Kidney epithelial cell (primary cell): Measurements from ENCODE around the gene QPCT. TPM values are rescaled to one million over a fixed set of nuclear protein-coding genes. Genes with fewer than 3 reads are reported as not detected.

ENCODE experiments used
- DNase-seq: peaks from one replicate; pipeline ENCODE4 v3.0.0-alpha.2; 2010; ENCODE audit warnings: low read depth
- H3K27me3 ChIP-seq: 2 replicates; pipeline ENCODE4 v1.6.0; 2011; ENCODE audit warnings: low read length; ENCODE audit not compliant: control insufficient read depth, insufficient read depth
- H3K36me3 ChIP-seq: 2 replicates; pipeline ENCODE4 v1.5.1; 2011; ENCODE audit warnings: low read length; ENCODE audit not compliant: control insufficient read depth, insufficient read depth
- H3K4me3 ChIP-seq: 2 replicates; pipeline ENCODE4 v1.5.1; 2011; ENCODE audit warnings: low read depth, mild to moderate bottlenecking, control low read depth, low read length
- CTCF ChIP-seq: IDR thresholded peaks from 2 replicates; pipeline ENCODE4 v1.5.1; 2011; ENCODE audit warnings: mild to moderate bottlenecking, moderate library complexity, low read length, control low read depth, inconsistent platforms; ENCODE audit not compliant: insufficient read depth, poor library complexity, severe bottlenecking
- total RNA-seq: library from RNA; depleted of rRNA; stranded (reverse); fragments of >200 nt; gene quantifications from 2 replicates; pipeline ENCODE4 v1.2.3, GENCODE V29; 2015

Gene QPCT
- total RNA-seq, 1 donor from 2014 or later: 35.4 TPM

GRCh38 chr2:37387148-37387835, 42.9 kb downstream of the QPCT start:
- H3K27me3 ChIP-seq: no peaks in the 10 kb centered on the region
- H3K4me3 ChIP-seq: no peak overlapping the region
- H3K36me3 ChIP-seq: no peaks in the 10 kb centered on the region
- no peak for TF ChIP-seq CTCF
- no peak for DNase-seq

- Histone ChIP-seq H3K36me3 (no peaks in the 10 kb centered on the region), H3K27me3 (no peaks in the 10 kb centered on the region), H3K4me3 (no peak overlapping the region)
- no peak for DNase-seq
- TF ChIP-seq CTCF: no peak
These were observed 43.6 kb downstream of the QPCT start for GRCh38 chr2:37388074-37388473.

DNA sequence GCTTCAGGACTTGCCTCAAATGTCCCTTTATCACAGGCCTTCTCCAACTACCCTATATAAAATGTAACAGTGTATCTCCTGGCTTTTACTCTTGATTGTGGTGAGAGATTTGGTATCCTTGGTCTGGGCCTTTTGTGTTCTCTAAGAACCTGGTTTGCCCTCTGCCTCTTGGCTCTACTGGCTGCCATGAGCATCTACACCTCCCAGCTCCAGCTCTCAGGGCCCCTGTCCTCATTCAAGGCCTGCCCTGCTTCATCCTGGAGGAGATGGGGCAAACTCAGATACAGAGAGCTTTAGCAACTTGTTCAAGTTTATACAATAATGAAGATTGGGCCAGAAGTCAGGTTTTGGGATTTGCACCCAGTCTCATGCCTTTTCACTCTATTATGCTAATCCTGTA, 45.0 kb downstream of the QPCT start:
- H3K27me3 ChIP-seq: no peaks in the 10 kb centered on the region
- no peak overlapping the region for H3K4me3 ChIP-seq
- TF ChIP-seq CTCF: no peak
- H3K36me3 ChIP-seq: no peaks in the 10 kb centered on the region
- no peak for DNase-seq

DNA sequence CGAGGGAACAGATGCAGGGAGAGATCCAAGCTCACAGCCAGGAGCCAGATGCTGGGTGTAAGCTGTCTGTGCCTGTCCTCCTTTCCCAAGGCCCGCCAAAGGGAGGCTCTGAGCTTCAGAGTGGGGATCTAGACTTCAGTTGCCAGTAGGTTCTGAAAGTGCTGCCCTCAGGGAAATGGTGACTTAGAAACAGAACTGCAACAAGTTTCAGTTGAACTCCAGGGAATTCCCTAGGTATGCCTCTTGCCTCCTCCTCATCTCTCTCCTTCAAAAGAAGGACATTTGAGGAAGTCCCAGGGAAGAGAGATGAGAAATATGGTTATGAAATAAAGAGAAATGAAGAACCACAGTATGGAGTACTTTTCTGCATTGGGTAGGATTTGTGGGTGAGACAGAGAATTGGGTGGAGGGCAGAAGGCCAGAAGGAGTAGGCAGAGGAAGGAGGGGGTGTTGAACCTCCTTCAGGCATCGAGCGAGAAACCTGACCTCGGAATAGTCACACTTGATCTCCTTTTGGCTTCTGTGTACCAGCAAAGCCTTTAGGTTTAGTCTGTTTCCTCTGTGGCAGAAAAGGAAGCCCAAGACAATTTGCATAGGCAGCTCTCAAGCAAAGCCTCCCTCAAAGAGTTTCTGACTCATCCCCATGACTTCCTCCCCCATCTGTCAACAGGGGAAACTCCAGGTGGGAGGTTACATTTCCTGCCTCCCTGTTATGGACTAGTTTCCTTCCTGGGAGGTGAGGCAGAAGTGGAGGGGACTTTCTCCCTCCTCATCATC, 45.7 kb downstream of the QPCT start:
- H3K27me3 ChIP-seq: no peaks in the 10 kb centered on the region
- peak; percentile 92 for DNase-seq
- H3K36me3 ChIP-seq: no peaks in the 10 kb centered on the region
- TF ChIP-seq CTCF: no peak
- H3K4me3 ChIP-seq: no peak overlapping the region

DNA sequence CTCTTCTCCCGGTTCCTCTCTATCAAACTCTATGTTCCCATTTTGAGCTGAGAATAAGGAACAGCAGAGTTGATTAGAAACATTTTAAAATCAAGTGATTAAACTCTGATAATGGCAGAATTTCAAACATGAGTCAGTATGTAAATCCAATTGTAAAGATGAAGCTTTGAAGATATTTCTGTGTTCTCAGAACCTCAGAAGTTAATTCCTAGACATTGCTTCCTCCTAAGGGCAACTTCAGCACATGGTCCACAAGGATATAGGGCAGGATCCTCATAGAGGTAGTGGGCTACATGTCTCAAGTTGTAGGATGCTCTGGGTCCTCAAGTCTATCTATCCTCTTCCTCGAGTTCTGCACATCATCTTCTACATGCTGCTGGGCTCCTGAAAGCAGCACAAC, 46.3 kb downstream of the QPCT start:
- no peak for DNase-seq
- TF ChIP-seq CTCF: no peak
- H3K4me3 ChIP-seq: no peak overlapping the region
- H3K27me3 ChIP-seq: no peaks in the 10 kb centered on the region
- no peaks in the 10 kb centered on the region for H3K36me3 ChIP-seq

DNA sequence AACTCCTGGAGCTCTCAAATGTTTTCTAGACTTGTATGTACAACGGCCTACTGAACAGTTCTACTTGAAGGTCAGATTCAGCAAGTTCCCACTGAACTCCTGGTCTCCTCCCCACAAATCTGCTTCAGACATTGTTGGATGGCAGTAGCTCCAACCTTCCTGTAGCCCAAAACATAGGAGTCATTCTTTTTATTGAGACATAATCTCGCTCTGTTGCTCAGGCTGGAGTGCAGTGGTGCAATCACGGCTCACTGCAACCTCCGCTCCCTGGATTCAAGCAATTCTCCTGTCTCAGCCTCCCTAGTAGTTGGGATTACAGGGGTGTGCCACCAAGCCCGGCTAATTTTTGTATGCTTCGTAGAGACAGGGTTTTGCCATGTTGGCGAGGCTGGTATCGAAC, 47.3 kb downstream of the QPCT start:
- no peak for TF ChIP-seq CTCF
- DNase-seq: no peak
- H3K27me3 ChIP-seq: no peaks in the 10 kb centered on the region
- no peaks in the 10 kb centered on the region for H3K36me3 ChIP-seq
- no peak overlapping the region for H3K4me3 ChIP-seq
